GM21528 (cell line): ENCODE results near the gene FOXK2.

Experiments used
- ATAC-seq: cut with Tn5 transposase; IDR thresholded peaks from one replicate; pipeline ENCODE4 v1.9.1; 2021; ENCODE audit warnings: mild to moderate bottlenecking, moderate library complexity; ENCODE audit not compliant: unreplicated experiment, low FRiP score

The FOXK2 gene

GRCh38 chr17:82601447-82602000 lies 82.0 kb downstream of the FOXK2 start:
- ATAC-seq: no peak

- ATAC-seq: no peak
These were observed 83.0 kb downstream of the FOXK2 start for GRCh38 chr17:82602487-82602886.

GRCh38 chr17:82602986-82603710 lies 83.6 kb downstream of the FOXK2 start:
- ATAC-seq: no peak

- no peak for ATAC-seq
These were observed 84.5 kb downstream of the FOXK2 start for GRCh38 chr17:82603981-82604448.

GRCh38 chr17:82604532-82604931 lies 85.0 kb downstream of the FOXK2 start:
- no peak for ATAC-seq

GRCh38 chr17:82605939-82606600 lies 86.5 kb downstream of the FOXK2 start:
- no peak for ATAC-seq

- ATAC-seq: no peak
These were observed 89.3 kb downstream of the FOXK2 start for GRCh38 chr17:82608816-82609215.

GRCh38 chr17:82609655-82610054 lies 90.1 kb downstream of the FOXK2 start:
- ATAC-seq: no peak

GRCh38 chr17:82611140-82612058 lies 91.9 kb downstream of the FOXK2 start:
- ATAC-seq: no peak

- ATAC-seq: no peak
These were observed 94.0 kb downstream of the FOXK2 start for GRCh38 chr17:82613283-82614094.

GRCh38 chr17:82614095-82614631 lies 94.6 kb downstream of the FOXK2 start:
- ATAC-seq: no peak

- no peak for ATAC-seq
These were observed 95.8 kb downstream of the FOXK2 start for GRCh38 chr17:82615084-82616020.

- ATAC-seq: no peak
These were observed 96.6 kb downstream of the FOXK2 start for GRCh38 chr17:82616021-82616711.

- ATAC-seq: no peak
These were observed 99.7 kb downstream of the FOXK2 start for GRCh38 chr17:82619211-82619610.

- no peak for ATAC-seq
These were observed 100.1 kb downstream of the FOXK2 start for GRCh38 chr17:82619641-82620040.

GRCh38 chr17:82623707-82624106 lies 104.2 kb downstream of the FOXK2 start:
- no peak for ATAC-seq

- no peak for ATAC-seq
These were observed 107.9 kb downstream of the FOXK2 start for GRCh38 chr17:82627405-82627804.

- no peak for ATAC-seq
These were observed 110.2 kb downstream of the FOXK2 start for GRCh38 chr17:82629748-82630147.
